GM23338 (cell line): ENCODE data around the gene VWA3B. TPM values are rescaled to one million over a fixed set of nuclear protein-coding genes. Genes with fewer than 3 reads are reported as not detected.

Source experiments
- ATAC-seq: fragments of 200-7000 bp; cut with Tn5 transposase; 3 replicates; pipeline ENCODE4 v1.9.1; 2020
- DNase-seq: peaks from one replicate; pipeline ENCODE4 v3.0.0-alpha.2; 2015; ENCODE audit warnings: low spot score
- H2AFZ ChIP-seq: fragments of 200-600 bp; sonication (generic); 2 replicates; pipeline ENCODE4 v1.8.0; 2016; ENCODE audit warnings: antibody characterized with exemption, mild to moderate bottlenecking, moderate library complexity
- H3F3A ChIP-seq: fragments of 200-600 bp; sonication (generic); replicated peaks from 2 replicates; pipeline ENCODE4 v1.8.0; 2017; ENCODE audit warnings: antibody characterized with exemption, mixed run types, low read depth
- H3K27ac ChIP-seq: fragments of 200-600 bp; sonication (generic); 2 replicates; pipeline ENCODE4 v1.6.1; 2016; ENCODE audit warnings: low read depth
- H3K27me3 ChIP-seq: fragments of 200-600 bp; sonication (generic); 2 replicates; pipeline ENCODE4 v1.8.0; 2016; ENCODE audit warnings: mild to moderate bottlenecking, mixed run types, moderate library complexity; ENCODE audit not compliant: insufficient read depth
- H3K36me3 ChIP-seq: fragments of 200-600 bp; sonication (generic); 2 replicates; pipeline ENCODE4 v1.8.0; 2016; ENCODE audit warnings: mild to moderate bottlenecking; ENCODE audit not compliant: insufficient read depth
- H3K4me1 ChIP-seq: fragments of 200-600 bp; sonication (generic); 2 replicates; pipeline ENCODE4 v1.8.0; 2016; ENCODE audit warnings: mild to moderate bottlenecking, moderate library complexity; ENCODE audit not compliant: insufficient read depth
- H3K4me2 ChIP-seq: fragments of 200-600 bp; sonication (generic); 2 replicates; pipeline ENCODE4 v1.7.1; 2017; ENCODE audit warnings: mixed run types
- H3K4me3 ChIP-seq: fragments of 200-600 bp; sonication (generic); 2 replicates; pipeline ENCODE4 v1.6.1; 2016; ENCODE audit warnings: mixed run types
- H3K79me2 ChIP-seq: fragments of 200-600 bp; sonication (generic); replicated peaks from 2 replicates; pipeline ENCODE4 v1.8.0; 2017; ENCODE audit warnings: mild to moderate bottlenecking; ENCODE audit not compliant: insufficient read depth
- H3K9me2 ChIP-seq: fragments of 200-600 bp; sonication (generic); 2 replicates; pipeline ENCODE4 v1.8.0; 2017; ENCODE audit not compliant: insufficient read depth
- H4K20me1 ChIP-seq: fragments of 200-600 bp; sonication (generic); replicated peaks from 2 replicates; pipeline ENCODE4 v1.8.0; 2017; ENCODE audit warnings: mild to moderate bottlenecking; ENCODE audit not compliant: insufficient read depth
- H3K27ac Mint-ChIP-seq: 2 replicates; pipeline ENCODE4 v1.8.0; 2020; ENCODE audit warnings: inconsistent platforms, mild to moderate bottlenecking, moderate library complexity, mixed read lengths
- H3K27me3 Mint-ChIP-seq: 3 replicates; pipeline ENCODE4 v1.8.0; 2022; ENCODE audit warnings: low read depth, mild to moderate bottlenecking, moderate library complexity, mixed read lengths, inconsistent platforms; ENCODE audit not compliant: insufficient read depth, poor library complexity
- H3K36me3 Mint-ChIP-seq: 3 replicates; pipeline ENCODE4 v1.8.0; 2021; ENCODE audit warnings: low read depth, mild to moderate bottlenecking, inconsistent platforms, moderate library complexity, mixed read lengths
- H3K4me1 Mint-ChIP-seq: 3 replicates; pipeline ENCODE4 v1.8.0; 2020; ENCODE audit warnings: mild to moderate bottlenecking, inconsistent platforms, mixed read lengths
- H3K4me3 Mint-ChIP-seq: 3 replicates; pipeline ENCODE4 v1.8.0; 2021; ENCODE audit warnings: moderate library complexity, mild to moderate bottlenecking, inconsistent platforms, mixed read lengths
- H3K9me3 Mint-ChIP-seq: 3 replicates; pipeline ENCODE4 v1.8.0; 2020; ENCODE audit warnings: moderate library complexity, mild to moderate bottlenecking, inconsistent platforms, mixed read lengths
- CREB1 ChIP-seq: fragments of 250-450 bp; sonication (Bioruptor Pico); IDR thresholded peaks from 2 replicates; pipeline ENCODE4 v1.5.0; 2020; ENCODE audit warnings: low read depth, mild to moderate bottlenecking, moderate library complexity
- EZH2 ChIP-seq: fragments of 200-600 bp; sonication (generic); IDR thresholded peaks from one replicate; pipeline ENCODE4 v1.8.0; 2017; ENCODE audit warnings: antibody characterized with exemption, mild to moderate bottlenecking, low read depth; ENCODE audit not compliant: unreplicated experiment
- NANOG ChIP-seq: IDR thresholded peaks from 2 replicates; pipeline ENCODE4 v1.6.1; 2016; ENCODE audit warnings: antibody characterized with exemption, borderline replicate concordance
- POLR2AphosphoS5 ChIP-seq: IDR thresholded peaks from 2 replicates; pipeline ENCODE4 v1.6.1; 2016; ENCODE audit warnings: antibody characterized with exemption, low read depth
- polyA plus RNA-seq: library from polyadenylated mRNA; unstranded; fragments of >200 nt; fragmentation: Nextera tagmentation; extraction: Ambion mirVana; gene quantifications from 2 replicates; pipeline ENCODE4 v1.2.1, GENCODE V29; 2016
- total RNA-seq: library from RNA; depleted of rRNA; stranded (reverse); fragments of >200 nt; shearing (Covaris generic); gene quantifications from 2 replicates; pipeline ENCODE4 v1.2.3, GENCODE V29; 2014
- TF ChIP-seq, protein P1 (sequence below): fragments of 250-450 bp; sonication (Bioruptor Pico); IDR thresholded peaks from 2 replicates; pipeline ENCODE4 v1.5.0; 2020; ENCODE audit warnings: mild to moderate bottlenecking, moderate library complexity

VWA3B gene
- total and polyA plus RNA-seq, 2 experiments from 2014 or later: not detected

DNA sequence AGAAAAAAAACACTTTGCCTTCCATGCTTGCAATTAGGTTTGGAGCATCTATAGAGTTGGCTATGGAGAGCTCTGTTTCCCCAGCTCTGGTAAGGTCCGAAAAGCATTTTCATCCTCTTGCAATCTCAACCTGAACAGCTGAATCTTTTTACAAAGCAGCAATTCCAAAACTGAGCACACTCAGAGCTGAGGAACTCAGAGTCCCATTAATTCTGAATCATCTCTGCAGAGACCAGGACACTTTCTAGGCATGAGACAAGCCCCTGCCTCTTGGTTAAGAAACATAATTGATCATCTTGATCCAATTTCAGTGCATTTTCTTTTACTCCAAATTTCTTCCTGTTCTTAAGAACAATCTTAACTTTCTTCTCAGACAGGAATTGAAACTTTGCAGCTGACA, 263.4 kb downstream of the VWA3B start (continued):
- TF ChIP-seq, protein P1, sequence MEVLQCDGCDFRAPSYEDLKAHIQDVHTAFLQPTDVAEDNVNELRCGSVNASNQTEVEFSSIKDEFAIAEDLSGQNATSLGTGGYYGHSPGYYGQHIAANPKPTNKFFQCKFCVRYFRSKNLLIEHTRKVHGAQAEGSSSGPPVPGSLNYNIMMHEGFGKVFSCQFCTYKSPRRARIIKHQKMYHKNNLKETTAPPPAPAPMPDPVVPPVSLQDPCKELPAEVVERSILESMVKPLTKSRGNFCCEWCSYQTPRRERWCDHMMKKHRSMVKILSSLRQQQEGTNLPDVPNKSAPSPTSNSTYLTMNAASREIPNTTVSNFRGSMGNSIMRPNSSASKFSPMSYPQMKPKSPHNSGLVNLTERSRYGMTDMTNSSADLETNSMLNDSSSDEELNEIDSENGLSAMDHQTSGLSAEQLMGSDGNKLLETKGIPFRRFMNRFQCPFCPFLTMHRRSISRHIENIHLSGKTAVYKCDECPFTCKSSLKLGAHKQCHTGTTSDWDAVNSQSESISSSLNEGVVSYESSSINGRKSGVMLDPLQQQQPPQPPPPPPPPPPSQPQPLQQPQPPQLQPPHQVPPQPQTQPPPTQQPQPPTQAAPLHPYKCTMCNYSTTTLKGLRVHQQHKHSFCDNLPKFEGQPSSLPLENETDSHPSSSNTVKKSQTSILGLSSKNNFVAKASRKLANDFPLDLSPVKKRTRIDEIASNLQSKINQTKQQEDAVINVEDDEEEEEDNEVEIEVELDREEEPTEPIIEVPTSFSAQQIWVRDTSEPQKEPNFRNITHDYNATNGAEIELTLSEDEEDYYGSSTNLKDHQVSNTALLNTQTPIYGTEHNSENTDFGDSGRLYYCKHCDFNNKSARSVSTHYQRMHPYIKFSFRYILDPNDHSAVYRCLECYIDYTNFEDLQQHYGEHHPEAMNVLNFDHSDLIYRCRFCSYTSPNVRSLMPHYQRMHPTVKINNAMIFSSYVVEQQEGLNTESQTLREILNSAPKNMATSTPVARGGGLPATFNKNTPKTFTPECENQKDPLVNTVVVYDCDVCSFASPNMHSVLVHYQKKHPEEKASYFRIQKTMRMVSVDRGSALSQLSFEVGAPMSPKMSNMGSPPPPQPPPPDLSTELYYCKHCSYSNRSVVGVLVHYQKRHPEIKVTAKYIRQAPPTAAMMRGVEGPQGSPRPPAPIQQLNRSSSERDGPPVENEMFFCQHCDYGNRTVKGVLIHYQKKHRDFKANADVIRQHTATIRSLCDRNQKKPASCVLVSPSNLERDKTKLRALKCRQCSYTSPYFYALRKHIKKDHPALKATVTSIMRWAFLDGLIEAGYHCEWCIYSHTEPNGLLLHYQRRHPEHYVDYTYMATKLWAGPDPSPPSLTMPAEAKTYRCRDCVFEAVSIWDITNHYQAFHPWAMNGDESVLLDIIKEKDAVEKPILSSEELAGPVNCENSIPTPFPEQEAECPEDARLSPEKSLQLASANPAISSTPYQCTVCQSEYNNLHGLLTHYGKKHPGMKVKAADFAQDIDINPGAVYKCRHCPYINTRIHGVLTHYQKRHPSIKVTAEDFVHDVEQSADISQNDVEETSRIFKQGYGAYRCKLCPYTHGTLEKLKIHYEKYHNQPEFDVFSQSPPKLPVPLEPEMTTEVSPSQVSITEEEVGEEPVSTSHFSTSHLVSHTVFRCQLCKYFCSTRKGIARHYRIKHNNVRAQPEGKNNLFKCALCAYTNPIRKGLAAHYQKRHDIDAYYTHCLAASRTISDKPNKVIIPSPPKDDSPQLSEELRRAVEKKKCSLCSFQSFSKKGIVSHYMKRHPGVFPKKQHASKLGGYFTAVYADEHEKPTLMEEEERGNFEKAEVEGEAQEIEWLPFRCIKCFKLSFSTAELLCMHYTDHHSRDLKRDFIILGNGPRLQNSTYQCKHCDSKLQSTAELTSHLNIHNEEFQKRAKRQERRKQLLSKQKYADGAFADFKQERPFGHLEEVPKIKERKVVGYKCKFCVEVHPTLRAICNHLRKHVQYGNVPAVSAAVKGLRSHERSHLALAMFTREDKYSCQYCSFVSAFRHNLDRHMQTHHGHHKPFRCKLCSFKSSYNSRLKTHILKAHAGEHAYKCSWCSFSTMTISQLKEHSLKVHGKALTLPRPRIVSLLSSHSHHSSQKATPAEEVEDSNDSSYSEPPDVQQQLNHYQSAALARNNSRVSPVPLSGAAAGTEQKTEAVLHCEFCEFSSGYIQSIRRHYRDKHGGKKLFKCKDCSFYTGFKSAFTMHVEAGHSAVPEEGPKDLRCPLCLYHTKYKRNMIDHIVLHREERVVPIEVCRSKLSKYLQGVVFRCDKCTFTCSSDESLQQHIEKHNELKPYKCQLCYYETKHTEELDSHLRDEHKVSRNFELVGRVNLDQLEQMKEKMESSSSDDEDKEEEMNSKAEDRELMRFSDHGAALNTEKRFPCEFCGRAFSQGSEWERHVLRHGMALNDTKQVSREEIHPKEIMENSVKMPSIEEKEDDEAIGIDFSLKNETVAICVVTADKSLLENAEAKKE (CRISPR knock-in tag): no peak
- no peak for TF ChIP-seq CREB1 (CRISPR knock-in tag)
- TF ChIP-seq NANOG: no peak
- no peak for TF ChIP-seq EZH2

DNA sequence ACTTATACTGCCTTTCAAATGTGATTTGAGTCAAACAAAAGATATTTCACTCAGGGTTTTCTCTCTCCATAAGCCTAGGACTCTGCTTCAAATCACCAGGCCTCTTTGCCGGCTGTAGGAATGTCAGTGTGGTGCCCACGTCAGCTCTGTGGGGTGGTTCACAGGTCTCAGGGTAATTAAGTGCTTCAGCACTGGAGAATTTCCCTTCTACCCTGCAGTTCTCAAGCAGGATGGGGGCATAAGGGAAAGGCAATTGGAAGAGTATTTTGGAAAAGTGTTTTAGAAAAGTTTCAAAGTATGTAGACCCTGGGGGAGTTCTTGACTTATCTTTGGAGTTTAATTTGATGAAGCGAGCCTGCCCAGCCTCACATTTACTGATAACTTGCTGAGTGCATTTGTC, 268.9 kb downstream of the VWA3B start:
- Histone ChIP-seq H3F3A (no peaks in the 10 kb centered on the region), H3K9me2 (0 out of 2 replicates have a peak, but pooled peaks cover 5% of the 10 kb centered on the region), H2AFZ (no peak overlapping the region), H3K27ac (no peak overlapping the region), H4K20me1 (no peaks in the 10 kb centered on the region), H3K4me1 (no peaks in the 10 kb centered on the region), H3K36me3 (no peaks in the 10 kb centered on the region), H3K4me2 (no peak overlapping the region), H3K4me3 (no peak overlapping the region), H3K79me2 (no peaks in the 10 kb centered on the region), H3K27me3 (no peaks in the 10 kb centered on the region)
- DNase-seq (no peak), ATAC-seq (peak; percentile 29; the same call in 1 of the 3 replicates)
- H3K4me3 Mint-ChIP-seq: no peak overlapping the region
- no peaks in the 10 kb centered on the region for H3K4me1 Mint-ChIP-seq
- peaks cover 3% of the 10 kb centered on the region for H3K27me3 Mint-ChIP-seq
- no peak for TF ChIP-seq POLR2AphosphoS5
- peaks cover 8% of the 10 kb centered on the region; the same call in 2 of the 3 replicates for H3K9me3 Mint-ChIP-seq
- H3K36me3 Mint-ChIP-seq: 0 out of 3 replicates have a peak, but pooled peaks cover under 1% of the 10 kb centered on the region
- H3K27ac Mint-ChIP-seq: no peak overlapping the region
